ENCODE data around the gene LAMTOR1.

LAMTOR1 gene

GRCh38 chr11:72080326-72081183 is 22.5 kb downstream of the LAMTOR1 start, which contains the start of the genes LRRC51 and NUMA1:
Gene LRRC51, plus strand, starts transcription at chr11:72080850. Its CDS starts 8,234 bp downstream, at chr11:72089084.
Gene NUMA1, minus strand, starts transcription at chr11:72080542. Its CDS starts 44,599 bp downstream, at chr11:72035943.
- peak; percentile 94 to 99 for DNase-seq

GRCh38 chr11:72079819-72080325 is 23.2 kb downstream of the LAMTOR1 start:
- DNase-seq, result no peak

GRCh38 chr11:72078477-72078876 is 24.6 kb downstream of the LAMTOR1 start:
- DNase-seq, result no peak

GRCh38 chr11:72075756-72076155 is 27.3 kb downstream of the LAMTOR1 start:
- no peak for DNase-seq

DNA sequence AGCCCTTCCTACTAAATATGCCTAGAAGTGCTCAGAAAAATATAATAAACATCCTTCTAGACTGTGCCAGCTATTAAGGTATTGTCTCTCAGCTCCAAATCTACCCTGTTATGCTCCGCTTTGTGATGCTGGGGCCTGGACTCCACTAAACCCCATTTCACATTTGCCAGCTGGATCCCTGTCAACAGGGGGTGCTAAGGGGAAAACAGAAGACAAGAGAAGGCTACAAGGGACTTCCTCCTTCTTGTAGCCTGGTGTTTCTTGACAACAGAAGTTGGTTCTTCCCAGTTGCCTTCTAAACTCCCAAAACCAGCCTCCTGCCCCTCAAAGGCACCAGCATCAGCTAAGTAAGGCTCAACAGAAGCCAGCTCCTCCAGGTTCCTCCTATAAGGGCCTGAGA is 28.0 kb downstream of the LAMTOR1 start:
- no peak for DNase-seq

DNA sequence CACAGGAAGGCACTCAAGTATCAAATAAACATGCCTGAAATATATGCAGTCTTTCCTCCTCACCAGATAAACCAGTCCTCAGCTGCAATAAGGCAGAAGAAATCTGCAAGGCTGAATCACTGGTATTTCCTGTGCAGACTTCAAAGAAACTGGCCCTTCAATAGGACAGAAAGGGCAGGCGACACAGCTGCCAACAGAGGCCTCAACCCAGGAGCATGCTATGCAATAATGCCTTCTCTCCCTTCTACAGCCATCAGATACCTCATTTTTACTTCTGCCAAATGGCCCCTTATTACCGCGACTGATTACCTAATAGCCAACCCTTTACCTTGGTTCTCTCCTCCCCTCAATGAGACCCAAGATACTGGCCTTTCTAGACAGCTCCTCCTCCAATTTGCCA is 30.7 kb downstream of the LAMTOR1 start:
- DNase-seq, result no peak

- DNase-seq, result no peak
These were observed 32.6 kb downstream of the LAMTOR1 start for GRCh38 chr11:72070491-72070890.

DNA sequence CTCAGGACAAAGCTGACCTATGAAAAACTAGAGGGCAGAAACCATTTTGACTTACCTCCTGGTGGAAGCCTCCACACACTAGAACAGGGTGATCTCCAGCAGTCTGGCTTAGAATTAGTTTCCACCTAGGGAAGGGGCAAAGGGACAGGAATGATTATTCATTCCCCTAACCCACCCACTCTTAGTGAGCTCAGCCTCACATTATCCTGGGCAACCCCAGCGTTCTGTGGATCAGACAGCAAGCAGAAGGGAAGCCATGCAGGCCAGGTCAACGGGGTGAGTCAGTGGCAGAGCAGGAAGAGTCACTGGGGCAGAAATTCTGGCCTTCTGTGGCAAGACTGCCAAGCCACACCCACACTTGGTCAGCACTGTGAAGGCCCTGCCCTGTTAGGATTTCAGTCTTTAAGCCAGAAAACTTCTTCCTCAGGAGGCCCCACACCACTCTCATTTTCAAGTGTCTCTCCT is 33.3 kb downstream of the LAMTOR1 start:
- no peak for DNase-seq

DNA sequence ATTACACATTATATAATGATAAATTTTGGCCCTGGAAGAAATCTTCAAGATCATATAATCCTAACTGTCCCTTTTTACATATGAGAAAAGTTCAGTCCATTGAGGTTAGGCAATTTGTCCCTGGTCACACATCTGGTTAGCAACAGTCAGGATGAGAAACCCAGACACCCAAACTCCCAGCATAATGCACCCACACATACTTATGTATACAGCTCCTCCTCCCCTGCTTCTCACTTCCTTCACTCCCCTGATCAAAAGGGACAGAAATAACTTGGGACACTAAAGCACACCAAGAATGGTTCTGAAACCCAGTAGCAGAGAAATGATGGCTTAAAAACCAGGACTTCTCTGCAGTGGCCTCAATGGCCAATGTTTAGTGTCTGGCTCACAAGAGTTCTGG is 33.9 kb downstream of the LAMTOR1 start:
- no peak for DNase-seq

DNA sequence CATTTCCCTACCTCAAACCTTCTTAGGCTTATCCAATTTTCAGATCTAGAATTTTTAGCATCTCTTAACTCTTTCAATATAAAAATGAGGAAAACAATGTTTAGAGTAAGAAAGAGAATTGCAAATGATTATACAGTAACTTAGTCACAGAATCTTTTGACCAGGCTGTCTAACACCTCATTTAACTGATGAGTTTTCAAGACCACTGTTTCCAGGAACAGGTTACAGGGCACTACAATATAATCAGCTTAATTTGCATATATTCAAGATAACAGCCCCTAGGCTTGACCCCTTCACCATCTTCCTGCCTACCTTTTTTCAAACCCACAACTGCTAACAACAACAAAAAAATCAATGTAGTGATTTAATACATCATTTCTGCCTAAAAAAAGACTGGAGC is 35.4 kb downstream of the LAMTOR1 start:
- DNase-seq, result no peak

- no peak for DNase-seq
These were observed 35.8 kb downstream of the LAMTOR1 start for GRCh38 chr11:72067266-72067665.

DNA sequence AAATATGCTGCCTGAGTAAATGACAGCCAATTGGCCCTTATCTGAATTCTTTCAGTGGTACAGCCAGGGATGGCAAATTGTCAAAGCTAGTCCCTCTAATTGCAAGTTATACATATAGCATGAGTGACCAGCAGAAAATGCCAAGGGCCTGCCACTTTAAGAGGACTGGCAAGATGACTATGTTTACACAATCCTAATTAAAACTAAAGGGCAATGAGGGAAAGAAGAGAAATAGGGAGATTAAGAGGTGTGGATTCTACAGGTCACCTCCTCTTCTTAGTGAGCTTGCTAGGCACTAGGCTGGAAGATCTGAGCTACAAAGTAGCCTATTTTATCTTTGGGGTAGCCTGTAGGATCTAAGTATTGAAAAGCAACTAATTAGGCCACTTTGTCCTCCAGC is 36.2 kb downstream of the LAMTOR1 start:
- DNase-seq, result no peak

- DNase-seq, result no peak
These were observed 41.2 kb downstream of the LAMTOR1 start for GRCh38 chr11:72061739-72062396.

DNA sequence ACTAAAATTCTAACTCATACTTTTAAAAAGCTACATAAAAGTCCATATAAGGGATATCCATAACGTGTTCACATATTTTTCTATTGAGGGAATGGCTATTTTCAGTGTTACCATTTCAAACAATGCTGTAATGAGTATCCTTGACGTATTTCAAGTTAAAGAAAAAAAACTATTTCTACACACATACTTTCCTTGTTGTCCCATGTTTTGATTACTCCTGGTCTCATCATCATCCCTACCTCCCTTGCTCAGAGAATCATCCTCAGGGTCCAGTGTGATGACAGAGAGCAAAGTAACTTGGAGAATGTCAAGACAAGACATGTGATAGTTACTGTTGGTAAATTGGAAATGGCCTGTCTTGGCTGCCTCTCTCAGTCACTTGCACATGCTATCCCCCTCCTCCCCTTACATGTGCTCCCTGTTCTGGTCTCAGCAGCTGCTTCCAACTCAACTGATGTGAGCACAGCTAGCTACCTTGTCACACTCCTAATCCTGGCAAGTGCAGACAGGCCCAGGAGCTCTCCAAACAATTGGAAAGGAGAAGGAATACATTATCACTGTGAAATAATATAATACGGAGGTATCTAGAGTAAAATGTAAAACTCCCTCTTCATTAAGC is 44.6 kb downstream of the LAMTOR1 start:
- peak in 1 of 2 experiments; percentile 44 for DNase-seq

DNA sequence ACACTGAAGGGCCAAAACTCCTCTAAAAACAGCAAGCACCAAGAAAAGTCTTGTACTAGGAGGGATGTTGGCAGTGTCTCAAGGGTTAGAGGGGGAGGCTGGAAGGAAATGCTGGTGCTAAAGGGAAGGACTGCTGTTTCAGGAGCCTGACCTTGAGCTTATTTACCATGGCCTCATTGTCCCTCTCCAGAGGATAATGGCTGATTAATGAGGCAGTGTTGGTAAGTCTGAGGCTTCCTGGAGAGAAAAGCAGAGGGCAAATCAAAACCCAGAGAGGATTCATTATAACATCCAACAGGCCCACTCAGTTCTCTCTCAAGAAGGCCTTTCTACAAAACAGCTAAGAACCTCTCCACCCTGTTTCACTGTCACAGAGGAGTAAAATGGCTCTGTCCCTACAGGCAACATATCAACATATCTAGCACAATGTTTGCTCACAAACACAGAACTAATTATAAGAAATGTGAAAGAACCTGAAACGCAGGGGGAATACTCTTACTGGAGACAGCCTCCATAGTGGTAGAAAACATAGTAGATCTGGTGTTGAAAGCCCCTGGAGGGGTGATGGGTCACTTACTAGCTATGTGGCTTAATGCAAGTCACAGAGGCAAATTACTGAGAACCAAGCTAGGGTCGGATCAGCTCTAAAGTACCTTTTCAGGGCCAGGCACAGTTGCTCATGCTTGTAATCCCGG is 54.2 kb downstream of the LAMTOR1 start:
- no peak for DNase-seq

Measured in NCI-H187 (cell line).